DOHH2 (cell line): ENCODE data around the gene CIAO2A.

Experiments
- H3F3A ChIP-seq: fragments of 200-600 bp; sonication (generic), shearing (Covaris generic); 2 replicates; pipeline ENCODE4 v1.6.0; 2016; ENCODE audit warnings: antibody characterized with exemption, mild to moderate bottlenecking; ENCODE audit not compliant: control insufficient read depth, insufficient read depth
- H3K27ac ChIP-seq: fragments of 200-600 bp; sonication (generic); 2 replicates; pipeline ENCODE4 v1.5.1; 2014; ENCODE audit warnings: low read depth, mild to moderate bottlenecking, low read length, moderate library complexity
- H3K27me3 ChIP-seq: fragments of 200-600 bp; sonication (generic); 2 replicates; pipeline ENCODE4 v1.6.1; 2014; ENCODE audit warnings: mild to moderate bottlenecking, low read length, mixed read lengths; ENCODE audit not compliant: control insufficient read depth
- H3K36me3 ChIP-seq: fragments of 200-600 bp; sonication (generic); 2 replicates; pipeline ENCODE4 v1.6.1; 2014; ENCODE audit warnings: mild to moderate bottlenecking, low read length, moderate library complexity, mixed read lengths; ENCODE audit not compliant: control insufficient read depth
- H3K4me1 ChIP-seq: fragments of 200-600 bp; sonication (generic); 2 replicates; pipeline ENCODE4 v1.6.1; 2014; ENCODE audit warnings: mild to moderate bottlenecking, low read length, mixed read lengths; ENCODE audit not compliant: control insufficient read depth
- H3K4me2 ChIP-seq: fragments of 200-600 bp; sonication (generic); 2 replicates; pipeline ENCODE4 v1.6.0; 2014; ENCODE audit warnings: mild to moderate bottlenecking, low read length, moderate library complexity
- H3K4me3 ChIP-seq: fragments of 200-600 bp; sonication (generic); 2 replicates; pipeline ENCODE4 v1.5.1; 2014; ENCODE audit warnings: mild to moderate bottlenecking, low read length, mixed read lengths
- H3K79me2 ChIP-seq: fragments of 200-600 bp; sonication (generic); 2 replicates; pipeline ENCODE4 v1.6.1; 2014; ENCODE audit warnings: mild to moderate bottlenecking, low read length, mixed read lengths; ENCODE audit not compliant: control insufficient read depth
- H3K9me2 ChIP-seq: fragments of 200-600 bp; sonication (generic); replicated peaks from 2 replicates; pipeline ENCODE4 v1.6.1; 2014; ENCODE audit warnings: mild to moderate bottlenecking, low read length, mixed read lengths; ENCODE audit not compliant: control insufficient read depth
- H3K9me3 ChIP-seq: fragments of 200-600 bp; sonication (generic); 2 replicates; pipeline ENCODE4 v1.6.1; 2014; ENCODE audit warnings: antibody characterized with exemption, low read length, mixed read lengths; ENCODE audit not compliant: control insufficient read depth, insufficient read depth
- H4K20me1 ChIP-seq: fragments of 200-600 bp; sonication (generic); 2 replicates; pipeline ENCODE4 v1.6.0; 2014; ENCODE audit warnings: low read depth, mild to moderate bottlenecking, antibody characterized with exemption, low read length, moderate library complexity; ENCODE audit not compliant: control insufficient read depth, insufficient read depth
- CTCF ChIP-seq: fragments of 200-600 bp; sonication (generic); IDR thresholded peaks from one replicate; pipeline ENCODE4 v1.5.1; 2014; ENCODE audit warnings: antibody characterized with exemption, mild to moderate bottlenecking, low read depth, low read length; ENCODE audit not compliant: poor library complexity, severe bottlenecking
- EZH2phosphoT487 ChIP-seq: fragments of 200-600 bp; sonication (generic); IDR thresholded peaks from 2 replicates; pipeline ENCODE4 v1.6.1; 2017; ENCODE audit warnings: borderline replicate concordance, mild to moderate bottlenecking, antibody characterized with exemption, low read length, moderate library complexity, mixed read lengths

CIAO2A gene

GRCh38 chr15:64022571-64022970, 71.1 kb downstream of the CIAO2A start:
- Histone ChIP-seq H3K9me3 (no peaks in the 10 kb centered on the region), H3K9me2 (no peaks in the 10 kb centered on the region), H4K20me1 (no peaks in the 10 kb centered on the region), H3F3A (no peaks in the 10 kb centered on the region), H3K79me2 (no peaks in the 10 kb centered on the region), H3K4me3 (no peak overlapping the region), H3K4me2 (no peak overlapping the region), H3K4me1 (no peaks in the 10 kb centered on the region), H3K27ac (no peak overlapping the region), H3K36me3 (no peaks in the 10 kb centered on the region), H3K27me3 (no peaks in the 10 kb centered on the region)
- TF ChIP-seq CTCF = no peak
- no peak for TF ChIP-seq EZH2phosphoT487
